Left renal cortex interstitium (tissue), 4 donors: Measurements from ENCODE around the gene MBD1. TPM values are rescaled to one million over a fixed set of nuclear protein-coding genes. Genes with fewer than 3 reads are reported as not detected.
A peak's percentile ranks its signal among the peaks of the same experiment; 100 is the strongest.
"Not testable (repeated sequence)": the region's sequence is repeated elsewhere in the genome, so short reads cannot be mapped to it uniquely, and the experiment has no call there.

Experiments
- DNase-seq, 4 donors: peaks; one replicate each; pipeline ENCODE4 v3.0.0-alpha.2; 2013; ENCODE audit warnings: low read depth in 4 of 4, low spot score in 2 of 4, missing footprints in 1 of 4
- polyA plus RNA-seq, 4 donors: library from polyadenylated mRNA; unstranded; fragments of 120-200 nt; gene quantifications; one replicate each; pipeline ENCODE4 v1.2.1, GENCODE V29; 2013; ENCODE audit not compliant: insufficient read length in 4 of 4

MBD1 gene
- polyA plus RNA-seq, 4 donors, result 50.9 to 91.4 (median 71.5) TPM

DNA sequence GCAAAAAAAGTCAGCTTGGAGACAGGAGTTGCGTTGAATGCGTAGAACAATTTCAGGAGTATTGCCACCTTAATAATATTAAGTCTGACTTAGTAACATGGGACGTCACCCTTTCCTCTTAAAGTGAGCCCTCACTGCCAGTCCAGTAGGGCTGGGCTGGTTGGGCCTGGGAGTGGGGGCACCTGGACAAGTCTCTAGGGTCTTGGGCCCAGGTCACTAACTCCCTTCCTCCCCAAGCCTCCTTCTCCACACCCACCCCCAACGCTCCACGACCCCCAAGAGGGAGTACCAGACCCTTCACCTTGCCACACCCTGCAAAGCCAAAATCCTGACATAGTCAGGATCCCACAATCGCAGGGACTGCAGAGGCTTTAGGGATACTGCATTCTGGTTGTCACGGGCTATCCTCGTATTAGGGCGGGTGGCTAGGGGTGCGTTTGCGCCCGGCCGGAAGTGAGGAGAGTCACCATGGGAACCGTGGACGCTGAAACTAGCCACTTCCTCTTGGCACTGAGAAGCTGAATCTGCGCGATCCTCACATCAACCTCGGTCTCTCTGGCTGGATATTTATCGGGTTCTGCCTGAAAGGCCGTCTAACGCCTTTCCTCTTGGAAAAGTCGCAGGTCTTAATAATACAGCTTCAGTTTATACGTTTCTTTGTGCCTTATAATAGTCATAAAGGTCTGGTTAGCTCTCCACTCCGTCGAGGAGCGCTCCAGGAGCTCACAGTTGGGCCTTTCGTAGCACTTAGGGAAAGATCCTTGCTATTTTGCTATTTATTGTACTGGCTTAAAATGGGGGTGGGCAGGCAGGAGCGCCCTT lies 16.5 kb upstream of the MBD1 start:
- DNase-seq, result peak in 2 of 4 donors; percentile 66 to 69

DNA sequence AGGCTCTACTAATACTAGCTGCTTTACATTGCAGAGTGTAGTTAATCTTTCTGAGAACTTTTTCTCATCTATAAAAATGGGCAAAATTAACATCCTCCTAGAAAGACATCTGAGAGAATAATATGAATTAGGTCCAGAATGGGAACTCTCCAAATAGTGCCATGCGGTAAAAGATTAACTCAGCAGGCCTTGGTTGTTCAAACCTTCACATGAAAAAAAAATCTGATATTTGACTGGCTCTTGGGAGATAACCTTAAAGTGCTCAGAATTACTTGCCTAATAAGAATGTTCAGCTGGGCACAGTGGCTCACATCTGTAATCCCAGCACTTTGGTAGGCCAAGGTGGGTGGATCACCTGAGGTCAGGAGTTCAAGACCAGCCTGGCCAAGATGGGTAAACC lies 11.7 kb upstream of the MBD1 start:
- no peak for DNase-seq

DNA sequence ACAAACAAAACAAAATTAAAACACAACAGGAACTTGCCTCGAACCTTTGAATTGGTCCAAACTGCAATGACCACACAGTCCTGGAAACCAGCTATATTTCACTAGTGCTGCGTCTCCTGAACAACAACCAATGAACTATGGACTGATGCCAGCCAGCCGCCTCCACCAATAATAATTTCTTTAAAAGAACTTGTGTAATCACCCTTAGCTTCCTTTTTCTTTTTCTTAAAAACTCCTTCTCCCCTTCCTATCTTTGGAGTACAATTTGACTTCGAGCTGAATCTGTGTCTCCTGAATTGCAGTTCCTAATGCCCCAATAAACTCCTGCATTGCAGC lies 7.8 kb upstream of the MBD1 start:
- no peak for DNase-seq

DNA sequence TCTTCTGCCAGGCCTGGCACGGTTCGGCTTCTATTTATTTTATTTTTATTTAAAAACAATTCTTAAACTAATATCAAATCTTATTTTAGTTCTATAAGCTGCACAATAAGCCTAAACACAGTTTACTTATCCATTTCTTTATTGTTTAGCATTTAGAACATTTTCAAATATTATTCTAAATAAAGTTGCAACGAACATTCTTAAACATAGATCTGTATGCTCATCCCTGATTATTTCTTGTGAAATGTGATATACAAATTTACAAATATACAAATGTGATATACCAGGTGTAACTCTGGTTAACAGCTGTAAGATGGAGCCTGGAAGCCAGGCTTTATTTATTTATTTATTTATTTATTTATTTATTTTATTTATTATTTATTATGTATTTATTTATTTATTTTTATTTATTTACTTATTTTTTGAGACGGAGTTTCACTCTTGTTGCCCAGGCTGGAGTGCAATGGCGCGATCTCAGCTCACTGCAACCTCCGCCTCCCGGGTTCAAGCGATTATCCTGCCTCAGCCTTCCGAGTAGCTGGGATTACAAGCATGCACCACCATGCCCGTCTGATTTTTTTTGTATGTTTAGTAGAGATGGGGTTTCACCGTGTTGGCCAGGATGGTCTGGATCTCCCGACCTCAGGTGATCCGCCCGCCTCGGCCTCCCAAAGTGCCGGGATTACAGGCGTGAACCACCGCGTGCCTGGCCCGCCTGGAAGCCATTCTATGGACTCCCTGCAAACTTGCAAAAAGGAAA lies 7.2 kb upstream of the MBD1 start:
- DNase-seq, result not testable (repeated sequence)

DNA sequence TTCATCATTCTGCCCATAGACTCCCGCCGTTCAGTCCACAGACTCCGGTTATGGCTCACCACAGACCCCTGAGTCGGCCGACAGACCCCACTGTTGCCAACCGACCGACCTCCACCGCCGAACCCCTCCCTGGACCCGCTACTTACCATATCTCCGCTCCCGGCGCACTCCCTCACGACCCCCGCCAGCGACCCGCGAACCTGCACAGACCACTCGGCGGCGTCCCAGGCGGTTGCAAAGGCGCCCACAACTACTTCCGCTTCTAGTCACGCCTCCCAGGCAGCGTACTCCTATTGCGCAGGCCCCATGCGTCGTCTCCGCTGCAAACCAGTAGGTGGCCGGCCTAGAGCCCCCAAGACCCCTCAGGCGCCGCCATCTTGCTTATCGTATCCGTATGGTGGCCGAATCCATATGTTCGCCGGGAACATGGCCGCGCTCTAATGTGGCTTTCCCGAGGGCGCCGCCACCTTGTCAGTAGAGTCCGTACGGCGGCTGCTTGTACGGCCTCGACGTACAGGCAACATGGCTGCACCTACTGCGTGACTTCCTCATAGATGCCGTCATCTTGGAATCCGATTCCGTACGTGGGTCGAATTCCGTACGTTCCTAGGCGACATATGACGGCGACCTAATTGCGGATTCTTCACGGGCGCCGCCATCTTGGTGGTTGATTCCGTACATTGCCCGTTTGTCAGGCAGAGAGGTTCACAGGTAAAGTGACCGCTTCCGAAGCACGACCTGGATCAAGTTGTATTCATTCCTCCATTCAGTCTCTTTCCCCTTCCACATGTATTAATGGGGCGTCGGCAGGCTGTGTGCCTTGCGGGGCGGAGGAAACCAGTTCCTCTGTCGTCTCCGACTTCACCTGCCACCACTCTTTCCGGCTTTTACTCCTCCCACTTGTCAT lies 6.4 kb upstream of the MBD1 start, which contains the start of gene CXXC1:
TSS of gene CXXC1 (minus strand) at position 252 of the 907 bp plus-strand sequence. CDS start at position 149, 103 bp downstream.
- peak; percentile 96 to 99 (median 98) for DNase-seq

DNA sequence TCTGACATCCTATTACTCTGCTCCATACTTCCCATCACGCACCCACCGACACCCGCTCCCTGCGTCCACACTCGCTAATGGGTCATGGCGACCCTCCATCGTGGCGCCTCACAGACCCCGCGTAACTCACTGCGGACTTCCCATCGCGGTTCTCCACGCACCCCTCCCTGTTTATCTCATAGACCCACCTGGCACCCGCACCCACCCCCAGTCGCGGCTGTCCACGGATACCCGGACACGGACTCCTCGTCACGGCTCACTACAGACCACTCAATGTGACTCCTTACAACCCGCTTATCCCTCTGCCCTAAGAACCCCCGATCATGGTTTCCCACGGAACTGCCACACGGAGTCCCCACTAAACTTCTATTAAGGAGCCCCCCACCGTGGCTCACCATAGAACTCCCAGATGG lies 5.7 kb upstream of the MBD1 start:
- DNase-seq, result no peak

DNA sequence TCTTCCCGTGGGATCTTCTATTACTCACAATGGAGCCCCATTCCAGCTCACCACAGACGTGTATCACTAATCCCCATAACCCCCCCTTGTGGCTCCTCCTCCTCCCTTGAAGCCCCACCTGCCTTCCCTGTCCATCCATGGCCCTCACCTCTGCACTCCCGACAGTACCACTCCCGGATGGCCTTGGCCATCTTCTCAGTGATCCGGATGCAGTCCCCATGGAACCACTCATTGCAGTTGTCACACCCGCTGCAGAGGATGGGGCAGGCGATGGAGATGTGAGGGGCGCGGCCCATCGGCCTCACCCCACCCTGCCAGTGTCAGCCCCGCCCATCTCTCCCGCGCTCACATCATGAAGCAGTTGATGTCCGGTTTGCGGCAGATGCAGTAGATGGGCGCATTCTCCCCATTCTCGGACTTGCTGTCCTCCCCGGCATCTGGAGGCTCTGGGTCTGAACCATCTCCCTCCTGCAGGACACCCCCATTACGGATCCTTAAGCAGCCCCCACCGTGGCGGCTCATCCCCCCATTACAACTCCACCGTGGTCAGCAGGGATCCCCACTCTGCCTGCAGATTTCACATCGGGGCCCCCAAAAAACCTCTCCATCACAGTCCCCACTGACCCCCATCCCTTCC lies 5.2 kb upstream of the MBD1 start:
- DNase-seq, result no peak

DNA sequence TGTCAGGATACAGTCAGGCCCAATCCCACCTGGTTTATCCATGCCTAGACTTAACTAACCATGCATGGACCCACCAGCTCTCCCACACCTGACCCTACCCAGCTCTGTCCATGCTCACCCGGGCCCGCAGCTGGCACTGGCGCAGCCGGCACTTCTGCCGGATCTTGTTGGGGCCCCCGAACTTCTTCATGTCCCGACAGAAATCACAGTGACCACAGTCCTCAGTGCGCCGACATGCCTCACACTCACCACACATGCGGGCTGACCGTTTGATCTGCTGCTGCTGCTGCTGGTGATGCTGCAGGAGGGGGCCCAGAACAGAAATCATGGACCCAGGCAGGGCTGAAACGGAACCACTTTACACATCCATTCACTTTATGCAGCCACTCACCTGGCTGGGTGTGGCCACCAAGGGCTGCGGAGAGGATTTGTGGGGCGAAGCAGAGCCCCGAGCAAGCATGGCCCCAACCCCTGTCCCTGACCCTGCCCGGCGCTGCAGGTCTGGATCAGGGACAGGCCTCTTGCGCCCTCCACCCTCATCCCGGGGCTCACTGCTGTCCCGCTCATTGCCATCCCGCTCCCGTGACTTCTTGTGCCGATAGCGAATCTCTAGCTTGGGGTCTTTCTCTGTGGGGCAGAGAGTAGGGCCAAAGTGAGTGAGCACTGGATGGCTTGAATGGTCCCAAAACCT lies 4.5 kb upstream of the MBD1 start:
- no peak for DNase-seq

DNA sequence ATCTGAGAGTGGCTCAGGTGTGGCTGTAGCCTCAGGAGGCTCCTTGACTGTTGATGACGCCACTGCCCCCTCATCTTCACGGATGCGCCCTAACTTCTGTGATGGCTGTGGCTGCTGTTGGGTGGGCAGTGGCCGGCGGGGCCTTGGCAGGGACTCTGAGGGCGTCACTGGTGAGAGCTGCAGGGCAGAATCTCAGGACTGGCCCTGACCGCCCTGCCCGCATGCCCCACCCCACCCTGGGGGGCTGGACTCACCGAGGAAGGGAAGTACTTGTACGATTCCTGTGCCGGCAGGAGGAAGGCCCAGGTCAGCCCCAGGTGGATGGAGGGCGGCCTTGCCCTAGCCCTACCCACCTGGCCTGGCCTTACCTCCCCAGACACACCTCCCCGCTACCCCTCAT lies 3.7 kb upstream of the MBD1 start:
- no peak for DNase-seq

DNA sequence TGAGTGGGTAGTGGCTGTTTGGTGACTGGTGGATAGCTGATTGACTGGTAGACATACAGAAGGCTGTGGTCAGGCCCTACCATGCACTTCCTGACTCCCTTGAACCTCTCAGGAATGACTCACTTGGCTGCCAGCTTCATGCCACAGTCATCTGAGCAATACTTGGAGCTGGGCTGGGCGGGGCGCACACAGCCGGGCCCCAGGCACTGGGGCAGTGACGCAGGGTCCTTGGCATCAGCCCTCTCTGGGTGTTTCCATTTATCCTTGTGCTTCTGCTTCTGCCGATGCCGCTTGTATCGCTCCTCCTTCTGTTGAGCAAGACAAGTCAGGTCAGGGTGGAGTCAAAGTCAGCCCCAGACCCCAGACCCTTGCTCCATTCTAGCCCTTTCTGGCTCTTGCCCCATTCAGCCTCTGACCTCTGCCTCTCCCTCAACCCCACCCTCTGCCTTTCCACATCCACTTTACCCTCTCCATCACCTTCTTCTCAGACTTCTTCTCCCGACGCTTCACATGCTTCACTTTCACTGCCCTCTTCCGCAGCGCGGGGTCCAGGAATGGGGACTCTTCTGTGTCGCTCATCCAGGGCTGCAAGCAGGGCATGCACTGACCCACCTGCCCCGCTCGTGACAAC lies 3.0 kb upstream of the MBD1 start:
- DNase-seq, result no peak

DNA sequence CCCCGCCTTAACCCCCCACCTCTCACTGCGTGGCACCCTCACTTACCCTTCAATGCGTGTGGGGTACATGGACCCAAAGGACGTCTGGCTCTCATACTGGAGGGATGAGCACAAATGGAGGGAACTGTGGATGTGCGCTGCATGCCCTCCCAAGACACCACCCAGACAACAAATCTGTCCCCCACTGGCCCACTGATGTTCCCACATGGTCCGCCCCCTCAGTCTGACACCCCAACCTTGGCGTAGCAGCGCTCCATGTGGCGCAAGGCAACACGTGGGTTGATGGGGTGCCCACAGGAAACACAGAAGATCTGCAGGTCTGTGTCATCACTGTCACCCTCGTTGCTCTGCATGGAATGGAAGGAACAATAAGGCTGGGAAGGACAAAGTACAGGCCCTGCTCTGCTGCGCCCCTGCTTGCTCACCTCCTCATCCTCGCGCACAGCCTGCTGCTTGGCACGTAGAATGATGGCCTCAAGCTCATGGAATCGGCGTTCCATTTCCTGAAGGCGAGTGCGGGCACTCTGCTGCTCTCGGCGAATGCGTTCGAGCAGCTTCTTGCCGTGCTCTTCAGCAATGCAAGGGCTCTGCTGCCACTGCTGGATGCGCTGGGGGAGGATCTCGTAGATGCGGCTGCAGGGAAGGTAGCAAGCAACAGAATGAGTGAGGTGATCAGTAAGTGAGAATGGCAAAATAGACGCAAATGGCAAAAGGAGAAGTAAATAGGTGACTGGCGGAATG lies 2.3 kb upstream of the MBD1 start:
- no peak for DNase-seq

DNA sequence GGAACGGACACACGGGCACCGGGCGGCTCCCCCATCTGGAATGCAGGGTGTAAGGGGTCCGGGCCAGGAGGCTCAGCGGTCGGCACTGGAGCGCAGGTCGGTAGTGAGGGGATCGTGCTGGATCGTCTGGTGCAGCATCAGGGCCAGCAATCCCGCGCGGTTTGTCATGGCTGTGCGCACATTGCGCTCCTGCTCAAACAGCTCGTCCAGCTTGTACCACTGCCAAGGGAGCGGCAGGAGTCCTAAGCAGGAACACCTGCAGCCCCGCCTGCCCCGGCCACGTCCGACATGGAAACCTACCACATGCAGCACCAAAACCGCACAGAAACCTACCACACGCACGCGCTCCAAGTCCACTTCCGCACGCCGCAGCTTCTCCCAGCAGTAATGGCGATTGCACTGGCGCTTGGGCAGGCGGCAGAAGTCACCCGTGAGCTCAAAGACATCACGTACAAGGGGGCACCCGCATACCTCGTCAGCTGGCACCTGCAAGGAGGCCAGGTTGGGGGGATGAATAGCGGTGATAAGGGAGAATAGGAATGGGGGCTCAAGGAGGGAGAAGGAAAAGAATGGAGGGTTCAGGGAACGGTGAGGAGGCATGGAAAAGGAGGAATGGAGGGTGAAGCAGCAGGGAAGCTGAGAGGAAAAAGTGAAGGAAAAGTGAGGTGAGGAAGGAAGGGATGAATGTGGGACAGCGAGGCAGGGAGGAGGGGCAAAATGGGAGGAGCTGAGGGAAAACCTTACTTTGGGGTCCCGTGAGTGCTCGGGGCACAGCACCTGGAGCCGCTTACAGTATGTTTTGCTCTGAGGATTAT lies 1.4 kb upstream of the MBD1 start:
- DNase-seq, result no peak

DNA sequence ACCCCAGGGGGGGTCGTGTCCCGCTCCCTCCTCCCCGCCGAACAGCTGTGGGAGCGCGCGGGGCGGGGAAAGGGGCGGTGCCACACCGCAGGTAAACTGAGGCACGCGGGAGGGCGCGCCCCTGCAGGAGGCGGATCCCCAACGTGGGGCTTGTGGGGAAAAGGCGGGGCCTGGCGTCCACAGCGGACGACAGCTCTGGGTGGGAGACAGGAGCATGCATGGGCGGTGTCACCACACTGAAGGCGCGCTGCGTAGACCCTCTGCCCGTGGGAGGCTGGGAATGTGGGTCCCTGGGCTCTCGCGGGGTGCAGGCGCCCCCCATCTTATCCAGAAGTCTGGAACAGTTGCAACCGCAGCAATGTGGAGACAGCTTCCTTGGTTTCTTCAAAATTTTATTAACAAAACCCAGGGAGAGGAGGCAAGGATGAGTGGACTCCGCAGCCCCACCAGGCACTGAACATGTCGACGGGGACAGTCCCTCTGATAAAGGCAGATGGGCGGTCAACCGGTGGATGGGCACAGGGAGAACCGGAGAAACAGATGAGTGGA lies 723 bp upstream of the MBD1 start:
- DNase-seq, result no peak

DNA sequence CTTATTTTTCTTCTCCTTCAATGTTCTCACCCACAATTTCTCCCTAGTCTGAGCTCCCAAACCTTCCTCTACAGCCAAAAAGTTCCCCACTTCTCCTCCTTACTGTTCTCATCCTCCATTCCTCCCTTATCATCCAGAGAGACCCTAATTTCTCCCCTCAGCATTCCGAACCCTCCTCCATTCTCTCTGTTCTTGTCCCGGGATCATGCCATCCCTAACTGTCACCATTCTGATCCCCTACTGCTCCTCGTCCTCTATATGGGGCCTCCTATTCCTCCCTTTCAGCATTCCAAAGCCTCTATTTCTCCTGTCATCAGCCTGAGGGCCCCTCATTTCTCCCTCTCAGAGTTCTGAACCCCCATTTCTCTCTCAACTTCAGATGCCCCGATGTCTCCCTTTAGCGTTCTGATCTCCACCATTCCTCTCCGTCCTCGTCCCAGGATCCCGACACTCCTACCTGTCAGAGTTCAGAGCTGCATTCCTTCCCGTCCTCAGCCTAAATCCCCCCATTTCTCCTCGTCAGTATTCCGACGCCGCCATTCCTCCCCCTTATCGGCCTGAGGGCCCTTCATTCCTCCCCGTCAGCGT lies 522 bp downstream of the MBD1 start:
- DNase-seq, result no peak

DNA sequence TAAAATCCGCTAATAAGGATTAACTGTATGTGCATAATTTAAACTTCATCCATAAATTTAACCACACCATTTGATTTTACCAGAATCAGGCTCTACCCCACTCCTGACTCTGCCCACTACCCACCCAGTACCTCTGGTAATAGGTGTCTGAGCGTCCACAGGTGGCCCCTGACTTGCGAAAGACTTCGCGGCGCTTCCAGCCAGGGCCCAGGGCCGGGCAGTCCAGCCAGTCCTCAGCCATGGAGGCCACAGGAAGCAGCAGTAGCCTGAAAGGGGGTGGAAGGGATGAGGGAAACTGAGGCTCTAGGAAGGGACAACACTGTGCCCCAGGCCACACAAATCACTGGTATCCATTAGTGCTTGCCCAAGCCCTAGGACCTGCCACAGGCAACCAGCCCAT lies 1.6 kb downstream of the MBD1 start:
- DNase-seq, result no peak

DNA sequence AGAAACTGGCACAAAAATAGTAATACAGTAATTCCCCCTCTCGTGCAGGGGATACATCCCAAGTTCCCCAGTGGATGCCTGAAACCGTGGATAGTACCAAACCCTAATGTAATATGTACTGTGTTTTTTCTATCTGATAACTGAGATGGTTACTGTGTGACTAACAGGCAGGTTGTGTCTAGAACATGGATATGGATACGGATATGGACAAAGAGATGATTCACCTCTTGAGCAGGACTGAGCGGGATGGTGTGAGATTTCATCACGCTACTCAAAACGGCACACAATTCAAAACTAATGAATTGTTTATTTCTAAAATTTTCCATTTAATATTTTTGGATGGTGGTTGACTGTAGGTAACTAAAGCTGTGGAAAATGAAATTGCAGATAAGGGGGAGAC lies 3.4 kb downstream of the MBD1 start:
- no peak for DNase-seq

DNA sequence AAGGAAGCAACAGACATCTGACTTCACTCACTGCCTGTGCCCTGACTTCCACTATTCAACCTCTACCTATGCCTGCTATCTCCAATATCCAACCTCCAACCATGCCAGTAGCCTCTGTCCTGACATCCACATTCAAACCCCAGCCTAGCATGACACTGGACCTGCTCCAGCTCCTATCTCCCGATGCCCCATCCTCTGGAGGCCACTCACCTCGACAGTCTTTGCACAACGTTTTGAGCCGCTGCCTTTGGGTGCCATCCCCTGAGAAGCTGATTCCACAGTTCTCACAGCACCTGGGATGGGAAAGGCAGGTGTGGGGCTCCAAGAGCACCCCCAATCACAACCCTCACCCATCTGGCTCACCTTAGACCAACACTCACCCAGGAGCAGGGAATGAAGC lies 4.9 kb downstream of the MBD1 start:
- DNase-seq, result no peak
